Measurements from ENCODE around the gene OR11H6.
"Not testable (repeated sequence)": the region's sequence is repeated elsewhere in the genome, so short reads cannot be mapped to it uniquely, and the experiment has no call there.

The OR11H6 gene

GRCh38 chr14:20184181-20184580, 39.3 kb upstream of the OR11H6 start:
- TF ChIP-seq CTCF (IDR thresholded peaks at IDR 0.05; ENCODE audit: control insufficient read depth, extremely low read depth, insufficient read depth): no peak
- DNase-seq (ENCODE audit: low read depth): no peak
- H3K4me3 ChIP-seq (ENCODE audit: low read depth, low read length): no peak overlapping the region

- no peak within 1 kb of the TSS for H3K4me3 ChIP-seq (ENCODE audit: low read depth, low read length)
- no peak for TF ChIP-seq CTCF (IDR thresholded peaks at IDR 0.05; ENCODE audit: control insufficient read depth, extremely low read depth, insufficient read depth)
- no peak for DNase-seq (ENCODE audit: low read depth)
Measured at GRCh38 chr14:20190596-20190995, 32.9 kb upstream of the OR11H6 start, which contains the start of gene OR11G2. TSS of gene OR11G2 (plus strand) at chr14:20190896. CDS start at chr14:20197438, 6,542 bp downstream.

- TF ChIP-seq CTCF (IDR thresholded peaks at IDR 0.05; ENCODE audit: control insufficient read depth, extremely low read depth, insufficient read depth): no peak
- DNase-seq (ENCODE audit: low read depth): peak; percentile 50
- H3K4me3 ChIP-seq (ENCODE audit: low read depth, low read length): no peak overlapping the region
Measured at GRCh38 chr14:20191396-20191795, 32.1 kb upstream of the OR11H6 start.

GRCh38 chr14:20194101-20194500, 29.4 kb upstream of the OR11H6 start:
- no peak overlapping the region for H3K4me3 ChIP-seq (ENCODE audit: low read depth, low read length)
- no peak for TF ChIP-seq CTCF (IDR thresholded peaks at IDR 0.05; ENCODE audit: control insufficient read depth, extremely low read depth, insufficient read depth)
- no peak for DNase-seq (ENCODE audit: low read depth)

GRCh38 chr14:20195170-20195569, 28.3 kb upstream of the OR11H6 start:
- not testable (repeated sequence) for DNase-seq (ENCODE audit: low read depth); H3K4me3 ChIP-seq (ENCODE audit: low read depth, low read length)

- DNase-seq (ENCODE audit: low read depth): no peak
- TF ChIP-seq CTCF (IDR thresholded peaks at IDR 0.05; ENCODE audit: control insufficient read depth, extremely low read depth, insufficient read depth): peak; percentile 57
- H3K4me3 ChIP-seq (ENCODE audit: low read depth, low read length): no peak overlapping the region
Measured at GRCh38 chr14:20195911-20196310, 27.6 kb upstream of the OR11H6 start.

GRCh38 chr14:20197459-20197858, 26.1 kb upstream of the OR11H6 start:
- TF ChIP-seq CTCF (IDR thresholded peaks at IDR 0.05; ENCODE audit: control insufficient read depth, extremely low read depth, insufficient read depth): no peak
- H3K4me3 ChIP-seq (ENCODE audit: low read depth, low read length): no peak overlapping the region
- no peak for DNase-seq (ENCODE audit: low read depth)

All from LNCaP clone FGC (cell line).